Measurements from ENCODE around the gene ATMIN.

The ATMIN gene

DNA sequence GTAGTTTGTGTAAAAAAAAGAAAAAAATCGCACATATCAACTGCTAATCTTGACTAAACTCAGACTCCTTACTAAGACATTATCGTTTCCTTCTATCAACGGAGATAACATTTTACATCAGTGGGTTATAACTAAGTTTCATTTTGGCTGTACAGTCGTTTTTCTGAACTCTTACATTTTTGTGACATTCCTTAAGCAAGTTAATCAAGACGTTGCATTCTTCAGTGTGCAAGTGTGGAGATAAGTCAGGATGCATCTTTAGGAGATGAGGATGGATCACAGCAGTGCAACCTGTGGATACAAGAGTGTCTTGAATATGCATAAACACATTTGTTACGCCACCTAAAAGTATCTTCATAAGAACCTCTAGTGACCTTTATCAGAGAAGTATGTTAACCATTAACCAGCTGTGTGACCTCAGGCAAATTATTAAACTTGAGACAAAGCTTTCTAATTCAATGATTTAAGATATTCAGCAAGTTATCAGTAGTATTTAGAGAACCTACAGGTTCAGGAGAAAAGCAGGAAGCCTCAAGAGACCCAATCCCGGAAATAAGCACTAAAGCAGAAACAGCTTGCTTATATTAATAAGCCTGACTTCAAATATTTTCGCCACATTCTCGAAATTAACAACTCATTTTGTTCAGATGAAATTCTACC lies 38.4 kb upstream of the ATMIN start:
- H3K4me3 ChIP-seq (ENCODE audit: low read depth, low read length): peak overlapping the region; percentile 2
- TF ChIP-seq, protein P1, sequence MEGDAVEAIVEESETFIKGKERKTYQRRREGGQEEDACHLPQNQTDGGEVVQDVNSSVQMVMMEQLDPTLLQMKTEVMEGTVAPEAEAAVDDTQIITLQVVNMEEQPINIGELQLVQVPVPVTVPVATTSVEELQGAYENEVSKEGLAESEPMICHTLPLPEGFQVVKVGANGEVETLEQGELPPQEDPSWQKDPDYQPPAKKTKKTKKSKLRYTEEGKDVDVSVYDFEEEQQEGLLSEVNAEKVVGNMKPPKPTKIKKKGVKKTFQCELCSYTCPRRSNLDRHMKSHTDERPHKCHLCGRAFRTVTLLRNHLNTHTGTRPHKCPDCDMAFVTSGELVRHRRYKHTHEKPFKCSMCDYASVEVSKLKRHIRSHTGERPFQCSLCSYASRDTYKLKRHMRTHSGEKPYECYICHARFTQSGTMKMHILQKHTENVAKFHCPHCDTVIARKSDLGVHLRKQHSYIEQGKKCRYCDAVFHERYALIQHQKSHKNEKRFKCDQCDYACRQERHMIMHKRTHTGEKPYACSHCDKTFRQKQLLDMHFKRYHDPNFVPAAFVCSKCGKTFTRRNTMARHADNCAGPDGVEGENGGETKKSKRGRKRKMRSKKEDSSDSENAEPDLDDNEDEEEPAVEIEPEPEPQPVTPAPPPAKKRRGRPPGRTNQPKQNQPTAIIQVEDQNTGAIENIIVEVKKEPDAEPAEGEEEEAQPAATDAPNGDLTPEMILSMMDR (IDR thresholded peaks at IDR 0.05; ENCODE audit: borderline replicate concordance, insufficient read depth, low read depth, low read length): no peak

DNA sequence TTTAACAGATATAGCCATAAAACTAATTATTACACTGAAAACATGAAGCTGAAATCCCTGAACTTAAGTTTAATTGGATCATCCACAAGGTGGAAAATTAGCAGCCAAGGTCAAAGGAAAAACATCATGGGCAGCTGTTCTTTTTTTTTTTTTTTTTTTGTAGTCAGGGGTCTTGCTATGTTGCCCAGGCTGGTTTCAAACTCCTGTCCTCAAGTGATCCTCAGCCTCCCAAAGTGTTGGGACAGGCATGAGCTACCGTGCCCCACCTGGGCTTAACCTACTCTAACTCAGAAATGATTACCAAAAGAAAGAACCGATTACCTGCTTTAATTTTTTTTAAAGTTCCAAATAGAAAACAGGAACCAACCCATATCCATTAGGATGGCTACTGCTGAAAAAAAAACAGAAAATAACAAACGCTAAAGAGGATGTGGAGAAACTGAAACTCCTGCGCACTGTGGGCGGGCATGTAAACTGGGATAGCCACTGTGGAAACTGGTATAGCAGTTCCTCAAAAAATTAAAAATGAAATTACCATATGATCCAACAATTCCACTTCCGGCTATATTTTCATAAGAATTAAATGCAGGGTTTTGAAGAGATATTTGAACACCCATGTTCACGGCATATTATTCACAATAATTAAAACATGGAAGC lies 37.5 kb upstream of the ATMIN start:
- no peak overlapping the region for H3K4me3 ChIP-seq (ENCODE audit: low read depth, low read length)
- TF ChIP-seq, protein P1 (IDR thresholded peaks at IDR 0.05; ENCODE audit: borderline replicate concordance, insufficient read depth, low read depth, low read length): no peak

DNA sequence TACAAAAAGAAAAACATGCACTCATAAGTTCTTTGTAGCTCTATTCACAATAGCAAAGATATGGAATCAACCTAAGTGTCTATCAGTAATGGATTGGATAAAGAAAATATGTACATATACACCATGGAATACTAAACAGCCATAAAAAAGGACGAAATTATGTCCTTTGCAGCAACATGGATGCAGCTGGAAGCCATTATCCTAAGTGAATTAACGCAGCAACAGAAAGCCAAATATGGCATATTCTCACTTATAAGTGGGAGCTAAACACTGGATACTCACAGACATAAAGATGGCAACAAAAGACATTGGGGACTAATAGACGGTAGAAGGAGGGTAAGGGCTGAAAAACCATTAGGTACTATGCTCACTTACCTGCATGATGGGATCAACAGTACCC lies 34.8 kb upstream of the ATMIN start:
- H3K4me3 ChIP-seq (ENCODE audit: low read depth, low read length): no peak overlapping the region
- TF ChIP-seq, protein P1 (IDR thresholded peaks at IDR 0.05; ENCODE audit: borderline replicate concordance, insufficient read depth, low read depth, low read length): no peak

DNA sequence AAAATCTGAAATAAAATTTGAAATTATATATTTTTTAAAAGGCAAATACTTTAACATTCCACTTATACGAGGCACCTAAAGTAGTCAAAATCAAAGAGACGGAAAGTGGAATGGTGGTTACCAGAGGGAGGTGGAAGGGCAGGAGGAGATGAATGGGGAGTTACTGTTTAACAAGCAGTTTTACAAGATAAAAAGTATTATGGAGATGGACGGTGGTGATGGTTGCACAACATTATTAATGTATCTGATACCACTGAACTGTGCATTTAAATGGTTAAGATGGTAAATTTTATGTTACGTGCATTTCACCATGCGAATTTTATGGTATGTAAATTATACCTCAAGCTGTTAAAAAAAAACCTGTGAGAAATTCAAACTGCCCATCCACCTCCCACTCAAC lies 34.3 kb upstream of the ATMIN start:
- TF ChIP-seq, protein P1 (IDR thresholded peaks at IDR 0.05; ENCODE audit: borderline replicate concordance, insufficient read depth, low read depth, low read length): no peak

DNA sequence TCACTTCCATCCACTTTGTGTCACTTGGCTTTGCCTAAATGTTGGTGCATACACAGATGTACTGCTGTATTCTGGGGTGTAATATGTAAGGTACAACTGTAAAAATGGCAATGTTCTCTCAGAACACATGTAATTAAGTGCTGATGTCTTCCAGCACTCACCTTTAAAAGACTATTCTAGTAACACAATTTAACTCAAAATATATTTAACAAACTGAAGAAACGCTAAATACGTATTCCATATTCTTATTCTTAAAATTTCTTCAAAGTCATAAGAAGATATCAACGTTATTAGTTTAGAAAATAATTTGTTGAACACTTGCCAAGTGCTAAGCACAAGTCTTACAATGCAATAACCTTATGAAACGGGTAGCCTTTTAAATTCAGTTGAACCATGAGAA lies 32.6 kb upstream of the ATMIN start:
- TF ChIP-seq, protein P1 (IDR thresholded peaks at IDR 0.05; ENCODE audit: borderline replicate concordance, insufficient read depth, low read depth, low read length): no peak

More for the DNA sequence above, 34.3 kb upstream of the ATMIN start:
- H3K4me3 ChIP-seq (ENCODE audit: low read depth, low read length): no peak overlapping the region

DNA sequence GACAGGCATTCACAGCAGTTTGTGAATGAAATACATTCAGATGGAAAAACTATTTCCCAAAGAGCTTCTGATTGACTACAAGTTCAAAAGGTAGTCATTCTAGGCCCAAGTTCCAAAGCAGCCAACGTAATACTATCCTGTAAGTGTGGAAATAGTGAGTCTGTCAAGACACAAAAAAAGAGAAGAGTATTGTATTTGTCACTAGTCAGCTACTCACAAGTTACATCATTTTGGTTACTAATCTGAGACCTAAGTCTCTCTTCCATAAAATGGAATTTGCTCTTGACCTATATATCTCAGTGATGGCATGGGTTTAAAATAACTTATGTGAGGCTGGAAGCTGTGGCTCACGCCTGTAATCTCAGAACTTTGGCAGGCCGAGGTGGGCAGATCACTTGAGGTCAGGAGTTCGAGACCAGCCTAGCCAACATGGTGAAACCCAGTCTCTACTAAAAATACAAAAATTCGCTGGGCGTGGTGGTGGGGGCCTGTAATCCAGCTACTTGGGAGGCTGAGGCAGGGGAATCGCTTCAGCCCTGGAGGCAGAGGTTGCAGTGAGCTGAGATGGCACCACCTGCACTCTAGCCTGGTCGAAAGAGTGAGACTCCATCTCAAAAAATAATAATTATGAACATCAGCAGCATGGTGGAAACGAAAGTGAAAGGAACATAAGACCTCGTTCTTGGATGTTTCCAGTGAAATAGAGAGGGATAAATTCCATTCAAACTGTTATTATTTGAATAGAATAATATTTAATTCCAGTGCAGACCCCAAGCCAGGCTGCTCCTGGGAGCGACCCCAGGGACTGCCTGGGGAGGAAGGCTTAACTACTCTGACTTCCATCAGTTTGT lies 31.8 kb upstream of the ATMIN start:
- TF ChIP-seq, protein P1 (IDR thresholded peaks at IDR 0.05; ENCODE audit: borderline replicate concordance, insufficient read depth, low read depth, low read length): no peak
- H3K4me3 ChIP-seq (ENCODE audit: low read depth, low read length): peak overlapping the region; percentile 31

More for the DNA sequence above, 32.6 kb upstream of the ATMIN start:
- H3K4me3 ChIP-seq (ENCODE audit: low read depth, low read length): no peak overlapping the region
